Activated CD8-positive, alpha-beta memory T cell treated with anti-CD3 and anti-CD28 coated beads, Interleukin-2, amount 50 U/mL, for 24 hours (primary cell): ENCODE measurements around the gene SPHK1.

ENCODE experiments used
- DNase-seq: peaks from one replicate; pipeline ENCODE4 v3.0.0-alpha.2; 2020; ENCODE audit errors: extremely low read depth

The SPHK1 gene

DNA sequence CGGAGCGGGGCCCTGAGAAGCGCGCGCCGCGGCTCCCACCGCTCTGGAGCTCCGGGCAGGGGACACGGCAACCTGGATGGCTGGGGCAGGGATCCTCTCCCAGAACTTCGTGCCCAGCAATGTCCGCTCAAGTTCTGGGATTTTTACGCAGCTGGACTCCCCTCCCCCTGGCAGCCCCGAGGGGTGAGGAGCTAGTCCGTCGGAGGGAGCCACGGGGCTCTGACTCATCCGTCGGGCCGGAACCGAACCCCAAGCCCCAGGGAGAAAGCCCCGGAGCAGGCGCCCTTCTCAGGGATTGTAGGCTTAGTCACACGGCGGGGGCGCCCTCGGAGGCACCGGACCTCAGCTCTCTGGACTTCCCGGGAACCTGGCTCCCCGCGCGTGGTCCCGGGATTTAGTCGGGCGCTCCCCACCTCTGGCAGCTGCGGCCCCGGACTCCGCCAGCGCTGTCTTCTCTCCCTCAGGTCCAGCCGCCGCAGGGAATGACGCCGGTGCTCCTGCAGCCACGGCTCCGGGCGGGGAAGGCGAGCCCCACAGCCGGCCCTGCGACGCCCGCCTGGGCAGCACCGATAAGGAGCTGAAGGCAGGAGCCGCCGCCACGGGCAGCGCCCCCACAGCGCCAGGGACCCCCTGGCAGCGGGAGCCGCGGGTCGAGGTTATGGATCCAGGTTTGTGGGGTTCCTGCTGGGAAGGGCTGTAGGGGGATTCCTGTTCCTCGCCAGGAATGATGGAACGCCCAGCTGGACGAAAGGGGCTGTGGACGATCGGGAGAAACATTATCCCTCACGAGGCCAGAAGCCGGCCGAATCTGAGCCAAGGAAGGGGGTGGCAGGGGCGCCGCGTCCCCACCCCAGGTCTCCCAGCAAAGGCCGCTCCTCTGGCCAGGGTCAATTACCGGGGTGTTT lies 830 bp downstream of the SPHK1 start:
- no peak for DNase-seq

DNA sequence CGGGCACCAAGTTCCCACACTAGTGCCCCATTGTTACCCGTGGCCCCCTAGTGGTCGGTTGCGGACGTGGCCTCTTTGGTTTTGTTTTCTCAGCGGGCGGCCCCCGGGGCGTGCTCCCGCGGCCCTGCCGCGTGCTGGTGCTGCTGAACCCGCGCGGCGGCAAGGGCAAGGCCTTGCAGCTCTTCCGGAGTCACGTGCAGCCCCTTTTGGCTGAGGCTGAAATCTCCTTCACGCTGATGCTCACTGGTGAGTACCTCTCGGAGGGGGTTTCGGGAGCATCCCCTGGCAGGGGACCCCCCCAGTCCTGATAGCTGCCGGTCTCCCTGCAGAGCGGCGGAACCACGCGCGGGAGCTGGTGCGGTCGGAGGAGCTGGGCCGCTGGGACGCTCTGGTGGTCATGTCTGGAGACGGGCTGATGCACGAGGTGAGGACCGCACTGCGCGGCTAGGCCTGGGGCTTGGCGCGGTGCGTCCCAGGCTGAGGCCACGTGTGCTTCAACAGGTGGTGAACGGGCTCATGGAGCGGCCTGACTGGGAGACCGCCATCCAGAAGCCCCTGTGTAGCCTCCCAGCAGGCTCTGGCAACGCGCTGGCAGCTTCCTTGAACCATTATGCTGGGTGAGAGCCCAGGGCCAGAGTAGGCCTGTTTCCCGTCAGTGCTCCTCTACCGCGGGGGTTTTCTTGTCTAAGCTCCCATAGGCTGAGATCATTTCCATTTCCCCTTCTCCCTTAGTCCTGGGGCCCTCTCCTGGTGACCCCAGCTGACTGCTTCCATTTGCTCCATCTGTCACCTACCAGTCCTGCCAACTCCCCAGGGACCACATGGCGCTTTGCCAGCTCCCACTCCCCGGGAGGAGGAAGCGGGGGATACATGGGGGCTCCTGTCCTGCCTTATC lies 1.7 kb downstream of the SPHK1 start:
- DNase-seq = peak; percentile 55

DNA sequence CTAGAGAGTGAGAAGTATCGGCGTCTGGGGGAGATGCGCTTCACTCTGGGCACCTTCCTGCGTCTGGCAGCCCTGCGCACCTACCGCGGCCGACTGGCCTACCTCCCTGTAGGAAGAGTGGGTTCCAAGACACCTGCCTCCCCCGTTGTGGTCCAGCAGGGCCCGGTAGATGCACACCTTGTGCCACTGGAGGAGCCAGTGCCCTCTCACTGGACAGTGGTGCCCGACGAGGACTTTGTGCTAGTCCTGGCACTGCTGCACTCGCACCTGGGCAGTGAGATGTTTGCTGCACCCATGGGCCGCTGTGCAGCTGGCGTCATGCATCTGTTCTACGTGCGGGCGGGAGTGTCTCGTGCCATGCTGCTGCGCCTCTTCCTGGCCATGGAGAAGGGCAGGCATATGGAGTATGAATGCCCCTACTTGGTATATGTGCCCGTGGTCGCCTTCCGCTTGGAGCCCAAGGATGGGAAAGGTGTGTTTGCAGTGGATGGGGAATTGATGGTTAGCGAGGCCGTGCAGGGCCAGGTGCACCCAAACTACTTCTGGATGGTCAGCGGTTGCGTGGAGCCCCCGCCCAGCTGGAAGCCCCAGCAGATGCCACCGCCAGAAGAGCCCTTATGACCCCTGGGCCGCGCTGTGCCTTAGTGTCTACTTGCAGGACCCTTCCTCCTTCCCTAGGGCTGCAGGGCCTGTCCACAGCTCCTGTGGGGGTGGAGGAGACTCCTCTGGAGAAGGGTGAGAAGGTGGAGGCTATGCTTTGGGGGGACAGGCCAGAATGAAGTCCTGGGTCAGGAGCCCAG lies 2.8 kb downstream of the SPHK1 start:
- DNase-seq = no peak

DNA sequence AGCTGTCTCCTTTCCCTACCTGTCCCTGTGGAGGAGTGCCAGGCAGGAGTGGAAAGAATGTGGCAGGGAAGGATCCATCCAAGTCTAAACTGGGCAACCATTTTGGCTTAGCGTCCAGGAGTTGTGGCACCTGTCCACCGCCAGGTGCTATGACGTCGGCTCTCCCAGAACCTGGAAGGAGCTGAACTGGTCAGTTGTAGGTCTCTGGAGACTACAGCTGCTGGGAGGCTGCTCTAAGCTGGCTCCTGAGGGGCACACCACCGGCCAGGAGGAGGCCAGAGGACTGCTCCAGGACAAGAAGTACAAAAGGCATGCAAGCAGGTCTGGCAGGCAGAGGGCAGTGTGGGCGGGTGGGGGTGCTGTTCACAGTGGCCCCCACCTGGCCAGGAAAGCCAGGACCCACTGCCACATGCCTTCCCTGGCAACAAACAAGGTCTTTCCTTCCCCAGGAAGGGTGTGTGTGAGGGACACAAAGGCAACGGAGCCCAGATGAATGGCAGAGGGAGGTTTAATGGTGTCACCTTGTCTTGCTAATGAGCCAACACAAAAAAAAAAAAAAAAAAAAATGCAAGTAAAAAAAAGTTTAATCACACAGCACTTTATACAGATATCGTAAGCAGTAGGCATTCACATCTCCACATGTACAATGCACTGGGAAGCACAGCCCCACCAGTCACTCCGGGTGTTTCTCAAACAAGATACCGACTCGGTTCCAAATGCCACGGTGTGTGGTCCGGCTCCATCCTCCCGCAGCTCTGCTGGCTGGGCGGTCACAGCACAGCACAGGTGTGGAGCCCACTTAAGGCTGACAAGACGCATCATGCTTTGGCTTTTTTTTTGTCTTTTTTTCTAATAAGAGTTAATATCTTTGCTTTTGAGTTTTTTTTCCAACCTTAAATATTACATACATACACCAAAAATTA lies 4.8 kb downstream of the SPHK1 start:
- no peak for DNase-seq

DNA sequence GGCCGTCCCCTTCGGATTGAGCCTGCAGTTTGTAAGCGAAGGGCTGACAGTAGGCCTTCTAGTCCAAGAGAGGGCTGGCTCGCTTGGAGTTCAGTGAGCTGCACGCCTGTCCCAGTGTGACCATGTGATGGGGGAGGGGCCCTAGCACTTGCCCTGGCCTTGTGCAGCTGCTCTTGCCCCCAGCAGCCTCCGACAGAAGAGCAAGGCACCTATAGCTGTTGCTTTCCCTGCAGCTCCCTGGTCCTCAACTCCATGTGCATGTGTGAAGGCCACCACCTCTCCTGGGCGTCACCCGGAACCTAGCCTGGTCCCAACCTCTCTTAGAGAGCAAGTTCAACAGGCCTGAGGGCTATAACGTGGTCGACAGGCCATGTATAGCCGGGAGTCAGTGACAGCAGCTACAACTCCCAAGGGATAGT lies 5.6 kb downstream of the SPHK1 start:
- no peak for DNase-seq

DNA sequence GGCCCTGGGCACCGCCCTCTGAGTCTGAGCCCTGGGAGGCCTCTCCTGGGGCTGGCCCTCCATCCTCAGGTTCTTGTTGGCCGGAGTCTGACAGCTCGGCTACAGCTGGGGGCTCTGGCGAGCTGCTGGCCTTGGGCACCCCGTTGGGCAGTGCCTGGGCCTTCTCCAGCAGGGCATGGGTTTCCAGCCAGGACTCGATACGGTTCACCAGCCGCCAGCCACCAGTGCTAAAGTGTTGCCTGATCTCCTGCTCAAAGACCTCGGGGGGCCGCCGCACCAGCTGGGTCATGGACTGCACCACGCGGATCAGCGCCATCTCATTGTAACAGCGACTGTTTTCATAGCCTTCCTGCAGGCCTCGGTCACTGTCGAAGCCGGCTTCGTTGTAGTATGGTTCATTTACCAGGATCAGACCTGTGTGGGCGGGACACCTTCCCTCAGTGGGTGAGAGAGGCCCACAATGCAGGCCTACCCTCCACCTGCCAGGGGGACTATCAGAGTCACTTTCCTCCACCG lies 6.8 kb downstream of the SPHK1 start:
- no peak for DNase-seq

DNA sequence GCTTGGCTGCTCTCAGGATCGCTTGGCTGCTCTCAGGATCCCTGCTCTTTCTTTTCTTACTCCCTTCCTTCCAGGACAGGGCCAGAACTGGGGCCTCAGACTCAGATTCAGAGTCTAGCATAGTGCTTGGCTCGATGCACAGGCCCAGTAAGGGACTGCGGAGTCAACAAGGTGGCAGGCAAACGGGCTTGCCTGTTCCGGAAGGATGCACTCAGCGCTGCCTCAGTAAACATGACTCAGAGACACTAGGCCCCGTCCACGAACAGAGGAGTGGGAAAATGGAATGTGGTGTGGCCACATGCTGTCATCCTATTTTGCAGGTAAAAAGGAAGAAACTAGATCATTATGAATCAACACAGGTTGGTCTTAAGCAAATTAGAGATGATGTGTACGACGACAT lies 9.8 kb downstream of the SPHK1 start:
- DNase-seq = no peak

DNA sequence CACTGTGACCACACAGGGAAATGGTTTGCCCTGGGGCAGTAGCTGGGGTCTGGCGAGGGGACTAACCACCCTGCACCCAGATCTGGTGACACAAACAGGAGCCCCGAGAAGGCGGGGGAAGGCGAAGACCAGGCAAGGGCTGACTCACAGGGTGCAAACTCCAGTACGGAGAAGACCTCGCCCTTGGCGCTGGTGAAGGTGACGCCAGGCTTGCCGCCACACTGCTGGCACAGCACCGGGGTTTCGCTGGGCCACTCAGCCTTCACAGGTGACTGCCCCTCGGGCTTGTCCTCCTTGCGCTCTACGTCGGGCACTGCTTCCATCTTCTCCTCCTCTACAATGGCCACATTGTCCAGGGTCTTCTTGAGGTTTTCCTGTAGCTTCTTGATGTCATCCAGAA lies 11.6 kb downstream of the SPHK1 start:
- no peak for DNase-seq

DNA sequence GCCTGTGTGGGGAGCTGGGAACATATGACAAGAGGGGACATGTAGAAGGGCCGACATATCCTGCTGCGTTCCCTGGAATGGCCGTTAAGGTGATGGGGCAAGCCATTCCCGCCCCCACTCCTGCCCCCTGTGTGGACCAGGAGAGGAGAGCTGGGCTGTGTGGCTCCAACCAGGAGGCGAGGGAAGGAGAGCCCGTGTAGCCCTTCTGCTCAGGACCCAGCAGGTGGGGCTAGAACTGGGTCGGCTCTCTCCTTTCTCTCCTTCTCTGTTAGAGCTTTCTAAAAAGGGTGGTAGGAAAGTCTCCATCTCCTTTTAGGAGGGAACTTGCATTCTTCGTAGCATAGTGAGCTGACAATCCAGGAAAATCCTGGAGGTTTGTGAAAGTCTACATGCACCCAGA lies 12.8 kb downstream of the SPHK1 start:
- DNase-seq = no peak

DNA sequence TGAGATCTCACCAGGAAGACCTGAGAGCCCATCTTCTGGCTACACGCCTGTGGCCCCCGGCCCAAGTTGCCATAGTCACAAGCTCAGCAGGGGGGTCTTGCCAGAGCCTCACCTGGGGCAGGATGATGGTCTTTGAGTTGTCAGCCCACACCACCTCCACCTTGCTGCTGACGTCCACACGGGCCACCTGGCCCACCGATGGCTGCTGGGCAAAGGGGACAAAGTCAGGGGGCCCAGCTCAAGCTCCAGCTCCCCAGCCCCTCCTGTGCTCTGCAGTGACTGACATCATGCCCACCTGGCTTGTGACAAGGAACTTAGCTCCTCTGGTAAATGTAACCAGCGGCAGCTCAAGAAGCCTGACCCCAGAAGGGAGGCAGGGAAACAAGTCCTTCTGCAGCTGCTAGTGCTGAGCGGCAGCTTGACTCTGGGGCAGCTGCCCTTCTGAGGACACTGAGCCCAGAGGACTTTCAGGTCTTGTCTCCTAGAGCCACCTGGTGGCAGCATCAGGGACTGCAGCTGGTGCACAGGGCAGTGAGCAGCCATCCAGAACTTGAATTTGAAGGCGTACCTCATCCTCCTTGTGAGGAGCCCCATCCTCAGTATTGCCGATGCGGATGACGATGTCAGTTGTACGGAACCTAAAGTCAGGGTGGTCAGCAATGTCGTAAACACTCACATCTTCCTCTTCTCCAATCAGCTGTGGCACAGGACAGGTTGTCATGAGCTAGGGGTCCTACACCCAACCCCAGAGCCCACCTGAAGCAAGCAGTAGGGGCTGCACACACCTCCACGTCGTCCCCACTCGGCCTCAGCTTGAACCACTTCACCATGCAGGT lies 13.5 kb downstream of the SPHK1 start:
- peak; percentile 62 for DNase-seq

DNA sequence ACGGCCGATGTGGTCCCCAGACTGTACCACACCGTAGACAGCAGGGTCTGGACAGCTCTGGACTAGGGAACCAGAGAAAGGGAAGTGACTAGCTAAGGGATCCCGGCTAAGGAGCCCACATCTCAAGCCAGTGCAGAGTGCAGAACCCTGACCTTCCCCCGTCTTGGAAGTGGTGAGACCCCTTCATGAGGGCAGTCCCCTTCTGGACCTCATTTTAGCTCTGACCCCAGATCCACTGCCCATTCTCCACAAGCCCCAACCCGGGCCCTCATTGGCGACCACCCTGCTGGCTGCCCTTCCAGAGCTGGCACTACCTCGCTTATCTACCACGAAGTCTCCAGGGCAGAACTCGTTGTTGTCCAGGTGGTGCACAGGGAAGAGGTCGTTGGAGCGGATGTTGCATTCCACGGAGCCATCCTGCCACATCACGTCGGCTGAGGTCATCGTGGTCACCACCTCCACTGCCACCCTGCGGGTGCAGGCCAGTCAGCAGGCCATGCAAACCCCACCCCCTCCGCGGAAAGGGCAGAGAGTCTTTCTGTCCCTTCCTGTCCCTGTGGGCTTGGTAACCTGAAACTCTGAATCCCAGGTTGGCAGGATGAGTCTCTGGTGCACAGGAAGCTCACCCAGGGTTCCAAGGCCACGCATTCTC lies 14.2 kb downstream of the SPHK1 start:
- DNase-seq = no peak

DNA sequence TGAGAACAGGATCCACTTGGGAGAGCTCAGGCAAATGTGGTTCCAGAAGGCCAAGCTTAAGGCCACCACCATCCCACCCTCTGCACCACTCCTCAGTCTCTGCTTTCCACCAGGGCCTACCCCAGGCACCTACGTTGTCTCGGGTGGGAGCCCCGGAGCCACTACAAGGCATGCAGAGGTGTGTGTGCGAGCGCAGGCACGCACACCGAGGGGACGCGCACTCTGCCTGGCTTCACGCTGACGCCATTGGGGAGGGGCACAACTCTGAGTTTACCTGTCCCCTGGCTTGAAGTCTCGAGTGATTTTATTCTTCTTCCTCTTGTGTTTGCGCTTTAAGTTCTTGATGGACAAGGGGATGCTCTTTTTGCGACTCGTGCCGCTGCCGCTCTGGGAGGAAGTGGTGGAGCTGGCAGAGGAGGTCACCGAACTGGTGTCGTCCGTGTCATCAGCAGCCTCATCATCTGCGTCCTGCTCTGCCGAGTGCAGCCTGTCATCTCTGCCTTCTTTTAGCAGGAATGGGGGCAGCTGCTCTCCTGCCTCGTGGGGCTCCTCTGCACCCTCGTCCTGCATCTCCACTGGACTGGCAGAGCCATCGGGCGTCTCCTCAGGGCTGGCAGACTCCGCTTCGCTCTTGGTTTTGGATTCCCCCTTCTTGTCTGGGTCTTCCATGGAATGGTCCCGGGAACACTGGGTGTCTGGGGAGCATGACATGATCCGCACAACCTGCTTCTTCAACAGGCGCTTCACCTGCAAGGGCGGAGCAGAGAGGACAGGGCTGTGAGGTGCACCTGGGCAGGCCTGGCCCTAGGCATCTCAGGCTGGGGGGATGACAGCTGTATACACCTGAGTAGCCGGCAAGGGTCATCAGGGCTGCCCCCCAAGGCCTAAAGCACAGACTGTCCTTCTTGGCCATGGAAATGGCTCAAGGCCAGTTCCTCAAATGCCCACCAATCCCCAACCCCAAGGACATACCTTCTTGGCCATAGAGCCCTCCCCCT lies 15.1 kb downstream of the SPHK1 start:
- DNase-seq = no peak

DNA sequence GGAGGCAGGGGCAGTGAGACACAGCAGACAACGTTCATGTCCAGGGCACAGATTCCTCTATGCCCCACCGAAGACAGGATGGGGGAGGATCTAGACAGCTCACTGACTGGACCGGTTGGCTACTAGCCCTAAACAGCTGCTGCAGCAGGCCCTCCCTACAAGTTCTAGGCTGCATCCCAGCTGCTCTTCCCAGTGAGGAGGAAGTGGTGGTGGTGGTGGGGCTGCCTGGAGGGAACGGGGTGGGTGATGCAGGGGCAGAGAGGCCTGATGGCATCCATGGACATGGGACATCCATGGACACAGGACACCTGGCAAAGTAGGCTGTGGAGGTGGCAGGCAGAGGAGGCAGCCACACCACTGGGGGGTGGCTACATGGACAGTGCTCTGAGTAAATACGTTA lies 18.3 kb downstream of the SPHK1 start:
- no peak for DNase-seq

DNA sequence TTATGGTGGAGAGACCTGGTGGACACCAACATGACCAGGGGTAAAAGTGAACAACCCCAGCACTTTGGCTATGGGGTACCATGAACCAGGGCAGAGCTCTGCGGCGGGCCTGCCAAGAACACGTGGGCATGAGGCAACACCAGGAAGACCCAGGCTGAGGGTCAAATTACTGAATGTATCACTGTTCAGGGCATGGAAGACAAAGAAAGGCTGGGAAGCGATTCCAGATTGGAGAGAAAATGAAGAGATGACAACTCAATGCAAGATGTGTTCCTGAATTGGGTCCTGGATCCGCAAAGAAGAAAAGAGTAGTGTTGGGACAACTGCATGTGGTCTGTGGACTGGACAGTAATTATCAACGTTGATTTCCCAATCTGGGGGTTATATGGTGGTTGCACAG lies 19.8 kb downstream of the SPHK1 start:
- DNase-seq = no peak

DNA sequence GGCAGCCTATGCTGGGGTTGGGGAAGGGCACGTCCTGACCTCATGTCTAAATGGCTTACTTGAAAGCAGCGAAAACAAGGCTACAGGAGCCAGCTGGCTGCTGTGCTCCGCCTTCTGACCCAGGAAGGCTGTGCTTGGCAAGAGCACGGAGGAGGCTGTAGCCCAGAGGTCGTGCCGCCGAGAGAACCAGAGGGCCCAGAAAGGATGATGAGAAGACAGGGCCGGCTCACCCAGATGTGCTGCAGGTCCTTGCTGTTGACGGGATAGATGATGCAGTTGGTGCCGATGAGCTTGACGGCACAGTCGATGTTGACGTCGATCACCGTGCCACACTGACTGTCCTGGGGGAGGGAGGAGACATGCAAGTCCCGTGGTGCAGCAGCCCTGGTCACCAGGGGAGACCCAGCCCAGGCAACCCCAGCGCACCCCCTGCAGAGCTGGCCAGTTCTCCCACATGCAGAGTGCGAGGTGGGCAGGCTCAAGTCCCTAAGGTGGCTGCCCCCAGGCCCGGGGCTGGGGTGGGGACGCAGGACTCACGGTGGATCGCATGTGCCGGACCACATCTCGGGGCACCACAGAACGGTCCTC lies 20.7 kb downstream of the SPHK1 start:
- no peak for DNase-seq

DNA sequence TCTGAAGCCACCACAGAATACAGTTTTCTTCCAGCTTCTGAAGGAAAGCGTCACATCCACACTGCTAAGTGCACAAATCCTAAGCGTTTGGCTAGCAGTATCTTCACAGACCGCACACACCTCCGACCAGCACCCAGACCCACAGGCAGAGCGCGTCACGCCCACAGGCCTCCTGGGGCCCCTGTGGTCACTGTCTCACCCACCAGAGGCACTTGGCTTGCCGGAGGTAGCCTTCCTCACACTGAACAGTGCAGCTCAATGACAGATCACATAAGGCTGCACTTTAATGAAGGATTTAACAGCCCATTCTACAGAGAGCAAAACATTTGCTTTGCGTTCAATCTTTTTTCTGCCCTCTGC lies 21.2 kb downstream of the SPHK1 start:
- DNase-seq = no peak

DNA sequence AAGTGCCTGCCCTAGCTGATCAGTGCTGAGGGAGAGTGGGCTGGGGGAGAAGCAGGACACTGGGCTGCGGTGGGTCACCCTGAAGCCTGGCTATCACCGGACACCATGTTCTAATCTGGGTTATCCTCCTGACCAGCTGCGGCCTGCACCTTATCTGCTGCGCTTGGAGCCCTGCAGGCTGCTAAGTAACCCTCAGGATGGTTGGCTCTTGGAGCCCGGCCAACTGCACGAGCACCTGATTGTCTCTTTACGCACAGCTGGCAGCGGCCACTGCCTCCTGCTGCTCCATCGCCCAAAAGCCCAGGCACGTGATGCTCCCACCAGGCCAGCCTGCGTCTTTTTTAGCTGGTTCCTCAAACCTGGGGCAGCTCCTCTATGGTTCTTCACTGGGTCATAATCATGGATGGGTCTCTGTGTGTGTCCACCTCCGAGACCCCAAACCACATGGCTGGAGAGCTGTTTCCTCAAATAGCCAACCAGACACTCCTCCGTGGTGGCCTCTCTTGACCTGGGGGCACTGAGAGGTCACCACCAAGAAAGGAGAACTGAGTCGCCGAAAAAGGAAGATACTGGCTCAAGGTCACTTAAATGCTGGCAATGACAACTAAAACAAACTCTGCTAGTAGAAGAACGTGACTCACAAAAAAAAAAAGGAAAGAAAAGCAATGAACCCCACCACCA lies 21.7 kb downstream of the SPHK1 start:
- no peak for DNase-seq
